HAP-1 (cell line): Measurements from ENCODE around the gene AOPEP.
"Not testable (repeated sequence)": the region's sequence is repeated elsewhere in the genome, so short reads cannot be mapped to it uniquely, and the experiment has no call there.

Source experiments
- DNase-seq, 2 experiments: peaks; one replicate each; pipeline ENCODE4 v3.0.0-alpha.2; 2016 to 2020; ENCODE audit warnings: low spot score in 2 of 2
- H3K27me3 ChIP-seq: fragments of 250-450 bp; sonication (Bioruptor Pico); 2 replicates; pipeline ENCODE4 v1.5.1; 2020; ENCODE audit warnings: low read depth, mild to moderate bottlenecking, moderate library complexity
- H3K36me3 ChIP-seq: fragments of 250-450 bp; sonication (Bioruptor Pico); replicated peaks from 2 replicates; pipeline ENCODE4 v1.5.1; 2020; ENCODE audit warnings: mild to moderate bottlenecking
- H3K4me1 ChIP-seq: fragments of 250-450 bp; sonication (Bioruptor Pico); 2 replicates; pipeline ENCODE4 v1.5.1; 2020; ENCODE audit warnings: mild to moderate bottlenecking
- H3K4me3 ChIP-seq: fragments of 250-450 bp; sonication (Bioruptor Pico); 2 replicates; pipeline ENCODE4 v1.5.1; 2020; ENCODE audit warnings: mild to moderate bottlenecking, moderate library complexity
- H3K9me3 ChIP-seq: fragments of 250-450 bp; sonication (Bioruptor Pico); 2 replicates; pipeline ENCODE4 v1.5.1; 2020; ENCODE audit warnings: mild to moderate bottlenecking, moderate library complexity
- in situ Hi-C: fragments of 300-500 bp; cut with MboI; formaldehyde crosslinking; loops from 3 replicates; pipeline ENCODE4 v1.14.3; 2020; ENCODE audit warnings: low sequenced_read_pairs, inconsistent platforms, mixed read lengths

The AOPEP gene

DNA sequence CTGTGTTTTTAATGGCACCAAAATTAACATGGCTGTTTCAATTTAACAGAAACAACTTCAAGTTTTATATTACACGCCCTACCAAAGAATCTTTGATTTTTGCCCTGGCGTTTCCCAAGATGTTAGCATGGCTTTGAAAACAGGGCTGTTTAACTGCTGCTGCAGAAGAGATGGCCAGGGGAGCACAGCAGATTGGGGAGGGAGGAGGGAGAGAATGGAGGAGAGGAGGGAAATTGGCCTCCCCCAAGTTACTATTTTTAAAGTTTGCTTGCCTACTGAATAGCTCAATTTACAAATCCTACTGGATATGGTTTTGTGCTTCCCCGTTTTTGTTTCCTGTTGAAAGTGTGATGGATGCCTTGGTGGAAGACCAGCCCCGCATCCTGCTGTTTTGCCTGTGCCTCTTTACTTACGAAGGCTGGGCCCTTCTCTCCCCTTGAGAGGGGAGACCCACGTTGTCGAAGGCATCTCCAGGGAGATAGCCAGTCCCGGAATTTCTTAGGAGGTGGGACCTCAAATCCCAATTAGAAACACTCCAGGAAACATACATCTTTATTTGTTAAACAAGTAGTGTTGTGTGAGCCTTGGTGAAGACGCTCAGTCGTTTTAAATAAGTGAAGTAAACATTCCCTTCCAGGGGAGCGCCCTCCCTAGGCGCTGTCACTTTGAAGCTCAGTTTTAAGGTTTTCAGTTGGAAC, 98.6 kb downstream of the AOPEP start:
- Histone ChIP-seq H3K9me3 (no peaks in the 10 kb centered on the region), H3K4me3 (no peak overlapping the region), H3K36me3 (no peaks in the 10 kb centered on the region), H3K27me3 (no peaks in the 10 kb centered on the region), H3K4me1 (no peaks in the 10 kb centered on the region; the same call in 1 of the 2 replicates)
- in situ Hi-C loops, result no loop called here
- no peak for DNase-seq

DNA sequence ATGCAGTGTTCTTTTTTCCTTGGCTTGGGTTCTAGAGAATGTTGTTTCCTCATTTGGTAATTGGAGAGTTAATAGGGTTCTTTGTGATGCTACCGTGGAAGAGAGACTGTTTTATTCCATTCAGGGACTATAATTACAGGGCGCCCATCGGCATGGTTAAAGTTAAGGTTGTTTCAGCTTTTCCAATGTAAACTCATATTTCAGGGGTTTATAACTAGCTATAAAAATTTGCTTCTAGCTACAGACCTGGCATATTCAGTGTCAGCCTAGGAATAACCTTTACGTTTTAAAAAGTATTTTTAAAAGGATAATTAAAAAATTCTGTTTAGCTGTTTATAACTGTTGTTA, 99.1 kb downstream of the AOPEP start:
- no peak for DNase-seq
- in situ Hi-C loops, result no loop called here

DNA sequence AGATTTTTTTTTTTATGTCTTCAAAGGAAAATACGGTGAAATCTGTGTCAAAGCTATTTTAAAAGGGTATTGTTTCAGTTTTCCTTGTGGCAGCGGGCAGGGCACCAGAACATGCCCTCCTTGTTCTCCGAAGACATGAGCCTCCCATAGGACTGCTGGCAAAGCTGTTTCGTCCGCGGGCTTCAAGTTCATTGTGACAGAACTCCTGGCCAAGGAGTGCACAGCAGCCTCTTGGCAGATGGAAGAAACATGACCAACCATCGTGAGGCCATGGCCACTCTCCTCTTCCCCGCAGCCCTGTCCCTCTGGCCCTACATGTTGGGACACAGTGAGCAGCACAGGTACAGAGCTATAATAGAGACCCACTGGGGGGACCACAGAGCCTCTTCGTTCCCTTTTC, 99.5 kb downstream of the AOPEP start:
- no peaks in the 10 kb centered on the region for H3K9me3 ChIP-seq
- H3K36me3 ChIP-seq, result no peaks in the 10 kb centered on the region
- in situ Hi-C loops, result no loop called here
- no peaks in the 10 kb centered on the region for H3K27me3 ChIP-seq
- H3K4me3 ChIP-seq, result no peak overlapping the region
- H3K4me1 ChIP-seq, result no peaks in the 10 kb centered on the region; the same call in 1 of the 2 replicates
- no peak for DNase-seq

More for the DNA sequence above, 99.1 kb downstream of the AOPEP start:
- Histone ChIP-seq H3K4me3 (no peak overlapping the region), H3K4me1 (no peaks in the 10 kb centered on the region; the same call in 1 of the 2 replicates), H3K27me3 (no peaks in the 10 kb centered on the region), H3K9me3 (no peaks in the 10 kb centered on the region), H3K36me3 (no peaks in the 10 kb centered on the region)

DNA sequence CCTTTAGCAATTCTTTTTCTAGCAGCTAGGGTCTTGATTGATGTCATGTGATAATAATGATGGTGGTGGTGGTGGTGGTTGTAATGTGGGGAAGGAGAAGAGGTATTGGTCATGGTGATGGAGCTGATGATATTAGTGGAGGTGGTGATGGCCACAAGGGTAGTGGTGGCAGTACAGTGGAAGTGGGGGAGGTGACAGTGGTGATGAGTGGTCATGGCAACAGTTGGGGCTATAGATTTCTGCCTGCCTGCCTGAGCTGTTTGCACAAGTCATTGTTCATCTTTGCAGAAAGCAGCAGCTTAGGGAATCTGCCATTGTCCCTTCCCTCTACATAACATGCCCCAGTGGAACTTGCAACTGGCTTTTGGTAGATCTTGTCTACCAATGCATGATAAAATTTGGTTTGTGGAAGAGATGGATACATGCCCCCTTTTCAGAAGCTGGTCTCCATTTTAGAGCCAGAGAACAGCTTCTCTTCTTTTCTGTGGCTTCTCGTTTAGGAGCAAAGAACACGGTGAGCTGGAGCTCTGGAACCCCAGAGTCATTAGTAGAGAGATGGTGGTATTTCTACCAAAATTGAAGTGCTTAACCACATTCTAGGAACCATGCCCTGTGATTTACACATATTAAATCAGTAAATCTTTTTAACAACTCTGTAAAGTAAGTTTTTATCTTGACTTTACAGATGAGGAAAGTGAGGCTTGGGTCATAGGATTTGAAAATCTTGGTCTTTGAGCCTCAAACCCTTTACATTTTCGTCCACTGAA, 100.3 kb downstream of the AOPEP start:
- Histone ChIP-seq H3K36me3 (no peaks in the 10 kb centered on the region), H3K4me3 (no peak overlapping the region), H3K27me3 (no peaks in the 10 kb centered on the region), H3K4me1 (no peaks in the 10 kb centered on the region; the same call in 1 of the 2 replicates), H3K9me3 (0 out of 2 replicates have a peak, but pooled peaks cover 3% of the 10 kb centered on the region)
- no peak for DNase-seq
- in situ Hi-C loops, result no loop called here

DNA sequence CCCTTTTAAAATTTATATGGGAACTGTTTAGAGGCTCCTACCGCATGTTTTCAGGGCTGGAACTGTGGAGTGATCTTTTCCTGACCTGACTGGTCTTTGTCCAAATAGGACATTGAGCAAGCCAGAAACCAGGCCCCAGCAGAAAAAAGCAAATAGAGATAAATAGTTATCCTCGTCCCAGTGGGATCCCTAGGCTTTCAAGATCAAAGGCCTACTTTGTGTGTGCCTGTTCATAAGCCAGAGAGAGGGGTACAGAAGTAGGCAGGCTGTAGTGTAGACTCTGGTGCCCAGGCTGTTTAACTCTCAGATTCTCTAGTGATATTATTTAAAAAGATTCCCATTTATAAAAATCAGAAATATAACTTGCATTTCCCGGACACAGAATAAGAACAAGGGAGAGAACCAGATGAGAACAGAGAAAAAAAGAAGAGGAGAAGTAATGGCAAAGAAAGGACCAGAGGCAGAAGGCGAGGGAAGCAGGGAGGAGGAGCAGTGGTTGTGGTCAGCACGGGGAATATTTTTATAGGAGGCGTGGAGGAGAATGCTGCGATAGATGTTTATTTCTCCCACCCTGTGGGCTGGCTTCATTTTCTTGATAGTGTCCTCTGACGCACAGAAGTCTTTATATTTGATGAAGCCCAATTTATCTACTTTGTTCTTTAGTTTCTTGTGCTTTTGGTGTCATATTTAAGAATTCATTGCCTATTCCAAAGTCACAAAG, 101.2 kb downstream of the AOPEP start:
- Histone ChIP-seq H3K4me1 (no peaks in the 10 kb centered on the region), H3K27me3 (no peaks in the 10 kb centered on the region), H3K9me3 (0 out of 2 replicates have a peak, but pooled peaks cover 3% of the 10 kb centered on the region), H3K36me3 (no peaks in the 10 kb centered on the region), H3K4me3 (no peak overlapping the region)
- no peak for DNase-seq
- in situ Hi-C loops, result no loop called here

DNA sequence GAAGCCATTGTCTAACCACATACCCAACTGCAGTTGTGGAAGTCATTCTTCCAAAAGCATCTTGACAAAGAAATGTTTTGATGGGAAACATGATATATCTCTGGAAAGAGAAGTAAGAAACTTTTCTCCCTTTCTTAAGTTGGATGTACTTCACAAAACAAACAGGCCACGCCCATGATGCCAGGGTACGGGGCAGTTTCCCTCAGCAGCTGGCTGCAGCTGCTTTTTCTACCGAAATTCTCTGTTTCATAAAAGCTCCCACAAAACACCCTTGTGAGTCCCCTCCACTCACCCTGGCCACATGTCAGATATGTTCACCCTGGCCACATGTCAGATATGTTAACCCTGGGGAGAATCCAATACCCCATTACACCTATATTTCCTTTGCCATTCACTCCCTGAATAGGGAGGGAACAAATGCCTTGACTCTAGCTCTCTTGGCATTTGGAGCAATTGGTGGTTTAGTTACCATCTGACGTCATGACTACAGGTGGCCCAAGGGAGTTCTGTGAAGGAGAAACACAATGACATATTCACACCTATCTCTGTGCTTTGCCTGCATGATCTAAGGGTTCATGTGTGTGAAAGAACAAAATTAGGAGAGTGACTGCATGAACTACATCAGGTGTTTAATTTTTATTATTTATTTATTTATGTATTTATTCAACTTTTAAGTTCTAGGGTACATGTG, 103.0 kb downstream of the AOPEP start:
- DNase-seq, result no peak
- Histone ChIP-seq H3K4me1 (no peaks in the 10 kb centered on the region), H3K4me3 (no peak overlapping the region), H3K27me3 (no peaks in the 10 kb centered on the region), H3K9me3 (0 out of 2 replicates have a peak, but pooled peaks cover 3% of the 10 kb centered on the region), H3K36me3 (no peaks in the 10 kb centered on the region)
- in situ Hi-C loops, result no loop called here

DNA sequence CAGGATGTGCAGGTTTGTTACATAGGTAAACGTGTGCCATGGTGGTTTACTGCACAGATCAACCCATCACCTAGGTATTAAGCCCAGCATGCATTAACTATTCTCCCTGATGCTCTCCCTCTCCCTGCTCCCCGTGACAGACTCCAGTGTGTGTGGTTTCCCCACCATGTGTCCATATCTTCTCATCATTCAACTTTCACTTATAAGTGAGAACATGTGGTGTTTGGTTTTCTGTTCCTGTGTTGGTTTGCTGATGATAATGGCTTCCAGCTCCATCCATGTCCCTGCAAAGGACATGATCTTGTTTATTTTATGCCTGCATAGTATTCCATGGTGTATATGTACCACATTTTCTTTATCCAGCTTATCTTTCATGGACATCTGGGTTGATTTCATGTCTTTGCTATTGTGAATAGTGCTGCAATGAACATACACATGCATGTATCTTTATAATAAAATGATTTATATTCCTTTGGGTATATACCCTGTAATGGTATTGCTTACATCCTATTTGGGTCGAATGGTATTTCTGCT, 103.6 kb downstream of the AOPEP start:
- H3K27me3 ChIP-seq, H3K4me3 ChIP-seq, H3K36me3 ChIP-seq, in situ Hi-C loops, DNase-seq, H3K4me1 ChIP-seq, H3K9me3 ChIP-seq: not testable (repeated sequence)

DNA sequence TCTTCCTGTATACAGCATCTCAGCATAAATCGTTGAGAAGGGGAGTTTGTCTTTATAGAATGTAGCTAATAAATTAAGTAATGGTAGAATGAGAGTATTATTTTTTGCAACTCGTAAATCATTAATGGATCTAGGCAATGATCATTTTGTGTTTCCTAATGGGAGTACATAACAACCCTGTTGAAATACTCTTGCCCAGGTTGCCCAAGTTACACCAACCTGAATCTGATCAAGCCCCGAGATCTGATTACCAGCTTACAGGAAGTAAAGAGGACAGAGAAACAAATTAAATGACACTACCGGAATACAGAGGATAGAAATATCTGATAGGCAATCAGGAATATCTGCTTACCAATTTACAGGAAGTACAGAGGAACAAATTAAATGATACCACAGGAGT, 107.3 kb downstream of the AOPEP start:
- H3K9me3 ChIP-seq, result peaks cover 7% of the 10 kb centered on the region
- in situ Hi-C loops, result no loop called here
- H3K4me3 ChIP-seq, result no peak overlapping the region
- no peak for DNase-seq
- H3K36me3 ChIP-seq, result no peaks in the 10 kb centered on the region
- no peaks in the 10 kb centered on the region for H3K27me3 ChIP-seq
- no peaks in the 10 kb centered on the region for H3K4me1 ChIP-seq

DNA sequence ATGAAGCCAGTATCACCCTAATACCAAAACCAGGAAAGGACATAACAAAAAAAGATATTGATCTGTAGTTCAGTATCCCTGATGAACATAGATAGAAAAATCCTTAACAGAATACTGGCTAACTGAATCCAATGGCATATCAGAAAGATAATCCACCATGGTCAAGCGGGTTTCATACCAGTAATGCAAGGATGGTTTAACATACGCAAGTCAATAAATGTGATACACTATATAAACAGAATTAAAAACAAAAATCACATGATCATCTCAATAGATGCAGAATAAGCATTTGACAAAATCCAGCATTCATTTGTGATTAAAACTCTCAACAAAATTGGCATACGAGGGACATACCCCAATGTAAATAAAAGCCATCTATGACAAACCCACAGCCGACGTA, 110.9 kb downstream of the AOPEP start:
- no peaks in the 10 kb centered on the region for H3K4me1 ChIP-seq
- no peaks in the 10 kb centered on the region; the same call in 1 of the 2 replicates for H3K27me3 ChIP-seq
- no peak overlapping the region for H3K4me3 ChIP-seq
- no peaks in the 10 kb centered on the region for H3K36me3 ChIP-seq
- peaks cover 6% of the 10 kb centered on the region for H3K9me3 ChIP-seq
- in situ Hi-C loops, result no loop called here
- no peak for DNase-seq

DNA sequence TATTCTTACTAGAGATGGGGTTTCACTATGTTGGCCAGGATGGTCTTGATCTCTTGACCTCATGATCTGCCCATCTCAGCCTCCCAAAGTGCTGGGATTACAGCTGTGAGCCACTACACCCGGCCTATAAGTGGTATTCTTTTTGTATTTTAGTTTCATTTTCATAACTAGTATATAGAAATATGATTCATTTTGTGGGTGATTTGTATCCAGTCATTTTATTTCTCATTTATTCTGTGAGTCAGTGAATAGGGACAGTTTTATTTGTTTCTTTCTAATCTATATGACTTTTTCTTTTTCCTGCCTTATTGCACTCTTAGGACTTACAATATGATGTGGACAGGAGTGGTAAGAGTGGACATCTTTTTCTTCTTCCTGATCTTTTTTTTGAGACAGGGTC, 112.9 kb downstream of the AOPEP start:
- H3K27me3 ChIP-seq, result no peaks in the 10 kb centered on the region; the same call in 1 of the 2 replicates
- in situ Hi-C loops, result no loop called here
- no peak overlapping the region for H3K4me3 ChIP-seq

DNA sequence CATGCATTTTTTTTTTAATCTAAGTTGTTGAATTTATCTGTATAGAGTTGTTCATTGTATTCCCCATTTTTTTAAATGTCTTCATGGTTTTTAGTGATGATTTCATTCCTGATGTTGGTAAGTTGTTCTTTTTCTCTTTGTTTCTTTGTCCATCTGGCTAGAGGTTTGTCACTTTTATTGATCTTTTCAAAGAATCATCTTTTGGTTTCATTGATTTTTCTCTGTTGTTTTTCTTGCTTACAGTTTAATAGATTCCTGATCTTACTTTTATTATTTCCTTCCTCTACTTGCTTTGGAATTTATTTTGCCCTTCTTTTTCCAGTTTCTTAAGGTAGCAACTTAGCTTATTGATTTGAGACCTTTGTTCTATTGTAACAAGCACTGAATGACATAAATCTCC, 114.2 kb downstream of the AOPEP start:
- no peaks in the 10 kb centered on the region for H3K36me3 ChIP-seq
- in situ Hi-C loops, result no loop called here
- H3K4me3 ChIP-seq, result no peak overlapping the region
- no peaks in the 10 kb centered on the region; the same call in 1 of the 2 replicates for H3K27me3 ChIP-seq
- no peak for DNase-seq
- H3K4me1 ChIP-seq, result no peaks in the 10 kb centered on the region
- H3K9me3 ChIP-seq, result peaks cover 6% of the 10 kb centered on the region

More for the DNA sequence above, 112.9 kb downstream of the AOPEP start:
- Histone ChIP-seq H3K36me3 (no peaks in the 10 kb centered on the region), H3K4me1 (no peaks in the 10 kb centered on the region), H3K9me3 (peaks cover 6% of the 10 kb centered on the region)
- DNase-seq, result no peak

DNA sequence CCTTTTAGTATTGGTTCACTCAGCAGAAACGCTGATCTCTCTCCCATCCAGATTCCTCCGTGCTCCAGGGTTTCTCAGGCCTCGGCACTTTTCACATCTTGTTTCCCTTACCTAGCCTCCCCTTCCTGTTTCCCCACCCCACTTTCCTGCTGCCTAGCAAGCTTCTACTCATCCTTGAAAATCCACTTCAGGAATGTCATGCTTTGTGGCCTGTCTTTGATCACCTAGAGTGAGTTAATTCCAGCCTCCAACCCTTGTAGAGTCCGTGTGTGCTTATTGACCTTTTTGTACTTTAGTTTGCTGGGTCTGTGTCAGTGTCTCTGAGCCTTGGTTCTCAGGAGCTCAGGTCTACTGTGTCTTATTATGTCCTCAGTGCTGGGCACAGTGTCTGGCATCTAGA, 116.6 kb downstream of the AOPEP start:
- in situ Hi-C loops, result no loop called here
- no peak overlapping the region for H3K4me3 ChIP-seq

DNA sequence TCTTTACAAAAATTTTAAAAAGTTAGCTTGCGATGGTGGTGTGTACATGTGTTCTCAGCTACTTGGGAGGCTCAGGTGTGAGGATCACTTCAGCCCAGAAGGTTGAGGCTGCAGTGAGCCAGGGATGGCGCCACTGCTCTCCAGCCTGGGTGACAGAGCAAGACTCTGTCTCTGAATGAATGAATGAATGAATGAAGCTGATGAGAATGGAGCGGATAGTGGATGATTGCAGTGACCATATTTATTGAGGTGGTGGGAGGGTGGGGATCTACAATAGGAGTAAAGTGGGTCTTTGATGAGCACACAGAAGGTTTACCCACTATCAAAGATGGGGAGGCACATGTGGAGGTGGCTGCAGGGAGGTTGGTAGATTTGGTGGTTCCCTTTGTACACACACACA, 120.2 kb downstream of the AOPEP start:
- H3K4me1 ChIP-seq, result no peaks in the 10 kb centered on the region
- in situ Hi-C loops, result no loop called here
- H3K27me3 ChIP-seq, result no peaks in the 10 kb centered on the region
- no peaks in the 10 kb centered on the region for H3K9me3 ChIP-seq
- H3K4me3 ChIP-seq, result no peak overlapping the region
- H3K36me3 ChIP-seq, result no peaks in the 10 kb centered on the region
- DNase-seq, result no peak

More for the DNA sequence above, 116.6 kb downstream of the AOPEP start:
- no peaks in the 10 kb centered on the region for H3K36me3 ChIP-seq
- no peaks in the 10 kb centered on the region for H3K4me1 ChIP-seq
- 0 out of 2 replicates have a peak, but pooled peaks cover 3% of the 10 kb centered on the region for H3K9me3 ChIP-seq
- no peaks in the 10 kb centered on the region; the same call in 1 of the 2 replicates for H3K27me3 ChIP-seq
- no peak for DNase-seq
